Thyroid gland (tissue), 4 donors: ENCODE measurements around the gene LAMTOR4.

Source experiments
- POLR2A ChIP-seq, 2 donors: fragments of 450-650 bp; IDR thresholded peaks; one replicate each; pipeline ENCODE4 v1.6.1; 2017; ENCODE audit warnings: antibody characterized with exemption in 2 of 2, mild to moderate bottlenecking in 2 of 2, moderate library complexity in 1 of 2
- TF ChIP-seq, protein P1 (sequence below), 6 experiments: fragments of 200-600 bp in 3 of 6; fragments of 450-650 bp in 3 of 6; sonication (generic) in 3 of 6; IDR thresholded peaks; one replicate each; pipeline ENCODE4 v1.5.1; 2016 to 2019; ENCODE audit warnings: antibody characterized with exemption in 6 of 6, mild to moderate bottlenecking in 2 of 6, inconsistent platforms in 1 of 6, moderate library complexity in 1 of 6

DNA sequence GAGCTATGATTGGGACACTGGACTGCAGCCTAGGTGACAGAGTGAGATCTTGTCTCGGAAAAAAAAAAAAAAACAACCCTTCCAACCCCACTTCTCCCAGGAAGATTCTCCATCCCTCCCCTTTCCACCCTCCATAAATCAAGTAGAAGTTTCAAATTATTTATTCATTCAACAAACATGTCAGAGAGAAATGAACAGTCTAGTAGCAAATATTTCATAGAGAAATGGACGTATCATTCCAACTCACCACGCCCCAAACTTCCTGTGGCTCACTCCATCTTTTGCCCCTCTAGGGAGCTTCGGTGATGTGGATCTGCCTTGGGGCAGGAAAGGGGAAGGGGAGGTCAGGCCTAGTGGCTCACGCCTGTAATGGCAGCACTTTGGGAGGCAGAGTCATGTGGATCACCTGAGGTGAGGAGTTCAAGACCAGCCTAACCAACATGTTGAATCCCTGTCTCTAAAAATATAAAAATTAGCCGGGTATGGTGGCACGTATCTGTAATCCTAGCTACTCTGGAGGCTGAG lies 10.4 kb downstream of the LAMTOR4 start:
- TF ChIP-seq, protein P1, sequence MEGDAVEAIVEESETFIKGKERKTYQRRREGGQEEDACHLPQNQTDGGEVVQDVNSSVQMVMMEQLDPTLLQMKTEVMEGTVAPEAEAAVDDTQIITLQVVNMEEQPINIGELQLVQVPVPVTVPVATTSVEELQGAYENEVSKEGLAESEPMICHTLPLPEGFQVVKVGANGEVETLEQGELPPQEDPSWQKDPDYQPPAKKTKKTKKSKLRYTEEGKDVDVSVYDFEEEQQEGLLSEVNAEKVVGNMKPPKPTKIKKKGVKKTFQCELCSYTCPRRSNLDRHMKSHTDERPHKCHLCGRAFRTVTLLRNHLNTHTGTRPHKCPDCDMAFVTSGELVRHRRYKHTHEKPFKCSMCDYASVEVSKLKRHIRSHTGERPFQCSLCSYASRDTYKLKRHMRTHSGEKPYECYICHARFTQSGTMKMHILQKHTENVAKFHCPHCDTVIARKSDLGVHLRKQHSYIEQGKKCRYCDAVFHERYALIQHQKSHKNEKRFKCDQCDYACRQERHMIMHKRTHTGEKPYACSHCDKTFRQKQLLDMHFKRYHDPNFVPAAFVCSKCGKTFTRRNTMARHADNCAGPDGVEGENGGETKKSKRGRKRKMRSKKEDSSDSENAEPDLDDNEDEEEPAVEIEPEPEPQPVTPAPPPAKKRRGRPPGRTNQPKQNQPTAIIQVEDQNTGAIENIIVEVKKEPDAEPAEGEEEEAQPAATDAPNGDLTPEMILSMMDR (IDR thresholded peaks at IDR 0.05) = no peak
- TF ChIP-seq POLR2A (IDR thresholded peaks at IDR 0.05) = no peak
